HS-5 (cell line): ENCODE data around the gene CTSH.
"Not testable (repeated sequence)": the region's sequence is repeated elsewhere in the genome, so short reads cannot be mapped to it uniquely, and the experiment has no call there.

Experiments used
- DNase-seq: peaks from one replicate; pipeline ENCODE4 v3.0.0-alpha.2; 2012; ENCODE audit warnings: low read depth

CTSH gene

DNA sequence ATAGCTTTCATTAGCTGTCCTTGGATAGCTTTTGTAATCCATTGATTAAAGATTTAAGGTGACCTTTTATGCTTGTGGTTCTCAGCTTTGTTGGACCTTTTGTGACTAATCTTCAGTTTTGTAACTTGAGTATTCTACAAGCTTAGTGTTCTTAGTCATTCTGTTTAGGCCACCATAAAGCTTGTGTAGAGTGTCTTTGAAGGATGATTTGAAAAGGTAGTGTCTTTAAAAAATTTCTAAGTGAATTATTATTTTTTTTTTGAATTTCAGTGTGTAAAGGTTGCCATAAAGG is 64.7 kb downstream of the CTSH start:
- no peak for DNase-seq

DNA sequence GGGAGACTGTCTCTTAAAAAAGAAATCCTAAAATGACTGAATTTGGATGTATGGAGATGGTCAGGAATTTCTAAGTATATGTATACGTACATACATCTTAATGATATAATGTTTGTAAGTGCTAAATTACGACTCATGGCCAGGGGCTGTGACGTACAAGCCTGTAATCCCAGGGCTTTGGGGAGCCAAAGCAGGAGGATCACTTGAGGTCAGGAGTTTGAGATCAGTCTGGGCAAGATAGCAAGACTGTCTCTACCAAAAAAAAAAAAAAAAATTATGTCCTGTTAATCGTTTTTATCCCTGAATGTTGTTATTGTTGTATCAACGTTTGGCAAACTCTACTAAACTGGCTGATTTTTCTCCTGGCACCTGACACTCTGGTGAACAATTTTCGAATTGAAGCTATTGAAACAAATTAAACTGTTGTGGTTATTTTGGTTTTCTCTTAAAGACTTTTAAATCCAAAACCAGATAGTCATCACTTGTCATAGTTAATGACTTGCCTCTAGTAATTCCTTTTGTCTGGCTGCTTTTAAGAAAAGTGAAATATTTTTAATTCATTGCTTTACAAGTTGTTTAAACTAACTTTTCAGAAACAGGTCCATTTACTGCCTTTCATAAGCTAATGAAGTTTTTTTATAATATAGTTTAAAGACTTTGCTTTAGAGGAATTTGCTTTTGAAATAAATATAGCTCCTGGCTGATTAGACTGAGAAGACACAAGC is 65.2 kb downstream of the CTSH start:
- no peak for DNase-seq

DNA sequence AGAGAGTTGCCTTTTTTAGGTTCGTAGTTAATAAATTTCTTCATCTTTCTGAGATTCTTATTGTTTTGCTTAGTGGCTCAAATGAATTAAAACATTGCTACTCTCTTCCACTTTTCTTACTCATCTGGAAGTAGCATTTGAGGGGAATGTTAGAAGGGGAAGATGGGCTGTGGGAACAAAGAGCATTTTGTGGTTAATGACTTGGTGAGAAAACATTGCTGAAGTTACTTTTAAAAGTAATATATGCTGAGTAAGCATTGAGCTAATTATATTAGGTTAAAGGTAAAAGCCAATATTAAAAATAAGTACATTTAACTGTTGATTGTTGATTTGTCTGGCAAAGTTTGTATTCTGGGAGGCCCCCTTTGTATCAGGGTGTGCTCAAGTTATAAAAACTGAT is 66.5 kb downstream of the CTSH start:
- no peak for DNase-seq

DNA sequence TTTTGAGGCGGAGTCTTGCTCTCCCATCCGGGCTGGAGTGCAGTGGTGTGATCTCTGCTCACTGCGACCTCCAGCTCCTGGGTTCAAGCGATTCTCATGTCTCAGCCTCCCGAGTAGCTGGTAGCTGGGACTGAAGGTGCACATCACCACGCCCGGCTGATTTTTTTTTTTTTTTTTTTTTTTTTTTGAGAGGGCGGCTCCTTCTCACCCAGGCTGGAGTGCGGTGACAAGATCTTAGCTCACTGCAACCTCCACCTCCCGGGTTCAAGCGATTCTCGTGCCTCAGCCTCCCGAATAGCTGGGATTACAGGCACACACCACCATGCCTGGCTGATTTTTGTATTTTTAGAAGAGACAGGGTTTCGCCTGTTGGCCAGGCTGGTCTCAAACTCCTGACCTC is 67.9 kb downstream of the CTSH start:
- DNase-seq = not testable (repeated sequence)

GRCh38 chr15:78875107-78875914 is 69.5 kb downstream of the CTSH start:
- no peak for DNase-seq

GRCh38 chr15:78873793-78874765 is 70.8 kb downstream of the CTSH start:
- DNase-seq = no peak

- peak; percentile 77 for DNase-seq
These were observed 71.7 kb downstream of the CTSH start for GRCh38 chr15:78872972-78873792.

DNA sequence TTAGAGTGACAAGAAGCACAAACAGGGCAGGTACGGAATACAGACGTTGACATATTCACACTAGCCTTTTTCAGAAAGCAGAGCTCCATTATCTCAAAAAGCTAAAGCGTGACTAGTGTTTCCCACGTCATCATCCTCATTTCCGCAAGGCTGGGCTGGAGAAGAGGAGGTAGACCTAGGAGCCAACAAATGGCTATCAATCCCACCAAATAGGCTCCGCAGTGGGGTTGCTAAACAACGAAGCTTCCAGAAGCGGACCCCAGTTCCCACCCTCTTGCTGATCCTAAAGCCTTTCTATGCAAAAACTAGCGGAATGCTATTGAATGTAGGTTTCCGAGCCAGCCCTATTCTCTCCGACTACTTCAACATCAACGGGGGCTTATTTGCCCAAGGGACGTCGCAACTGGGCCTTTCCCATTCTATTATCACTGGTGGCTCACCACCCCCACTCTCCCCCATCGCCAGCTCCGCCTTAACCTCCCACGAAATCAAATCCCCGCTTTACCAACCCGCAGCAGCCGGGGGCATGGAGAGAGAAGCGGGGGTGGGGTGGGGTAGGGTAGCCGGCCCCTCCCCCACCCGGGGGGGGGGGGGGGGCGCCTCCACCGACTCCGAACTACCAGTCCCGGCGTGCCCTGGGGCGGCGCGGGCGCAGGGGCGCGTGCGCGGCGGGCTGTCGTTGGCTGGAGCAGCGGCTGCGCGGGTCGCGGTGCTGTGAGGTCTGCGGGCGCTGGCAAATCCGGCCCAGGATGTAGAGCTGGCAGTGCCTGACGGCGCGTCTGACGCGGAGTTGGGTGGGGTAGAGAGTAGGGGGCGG is 72.5 kb downstream of the CTSH start, which contains the start of gene MORF4L1:
Gene MORF4L1, plus strand, starts transcription at position 736 of the 817 bp plus-strand sequence. CDS start 128 bp downstream, outside the sequence.
- DNase-seq = peak; percentile 58

DNA sequence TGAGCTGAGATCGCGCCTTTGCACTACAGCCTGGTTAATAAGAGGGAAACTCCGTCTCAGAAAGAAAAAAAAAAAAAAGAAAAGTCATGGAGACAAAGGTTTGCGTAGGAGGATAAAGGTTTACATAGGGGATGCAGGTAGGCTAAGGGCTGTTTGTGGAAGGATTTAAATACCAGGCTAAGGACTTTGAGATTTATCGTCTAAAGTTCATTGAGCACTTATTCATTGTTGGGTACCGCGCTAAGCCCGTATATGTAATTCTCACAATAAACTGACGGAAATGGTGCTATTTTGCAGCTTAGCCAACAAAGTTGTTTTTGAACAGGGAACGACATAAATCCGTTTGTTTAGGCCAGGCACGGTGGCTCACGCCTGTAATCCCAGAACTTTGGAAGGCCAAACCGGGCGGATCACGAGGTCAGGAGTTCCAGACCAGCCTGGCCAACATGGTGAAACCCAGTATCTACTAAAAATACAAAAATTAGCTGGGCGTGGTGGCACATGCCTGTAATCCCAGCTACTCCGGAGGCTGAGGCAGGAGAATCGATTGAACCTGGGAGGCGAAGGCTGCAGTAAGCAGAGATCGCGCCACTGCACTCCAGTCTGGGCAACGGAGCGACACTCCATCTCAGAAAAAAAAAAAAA is 73.2 kb downstream of the CTSH start:
- DNase-seq = not testable (repeated sequence)
